GM18868 (cell line): ENCODE data around the gene KNSTRN.

Experiments
- ATAC-seq: cut with Tn5 transposase; IDR thresholded peaks from one replicate; pipeline ENCODE4 v1.9.1; 2021; ENCODE audit warnings: mild to moderate bottlenecking, moderate library complexity; ENCODE audit not compliant: unreplicated experiment

The KNSTRN gene

DNA sequence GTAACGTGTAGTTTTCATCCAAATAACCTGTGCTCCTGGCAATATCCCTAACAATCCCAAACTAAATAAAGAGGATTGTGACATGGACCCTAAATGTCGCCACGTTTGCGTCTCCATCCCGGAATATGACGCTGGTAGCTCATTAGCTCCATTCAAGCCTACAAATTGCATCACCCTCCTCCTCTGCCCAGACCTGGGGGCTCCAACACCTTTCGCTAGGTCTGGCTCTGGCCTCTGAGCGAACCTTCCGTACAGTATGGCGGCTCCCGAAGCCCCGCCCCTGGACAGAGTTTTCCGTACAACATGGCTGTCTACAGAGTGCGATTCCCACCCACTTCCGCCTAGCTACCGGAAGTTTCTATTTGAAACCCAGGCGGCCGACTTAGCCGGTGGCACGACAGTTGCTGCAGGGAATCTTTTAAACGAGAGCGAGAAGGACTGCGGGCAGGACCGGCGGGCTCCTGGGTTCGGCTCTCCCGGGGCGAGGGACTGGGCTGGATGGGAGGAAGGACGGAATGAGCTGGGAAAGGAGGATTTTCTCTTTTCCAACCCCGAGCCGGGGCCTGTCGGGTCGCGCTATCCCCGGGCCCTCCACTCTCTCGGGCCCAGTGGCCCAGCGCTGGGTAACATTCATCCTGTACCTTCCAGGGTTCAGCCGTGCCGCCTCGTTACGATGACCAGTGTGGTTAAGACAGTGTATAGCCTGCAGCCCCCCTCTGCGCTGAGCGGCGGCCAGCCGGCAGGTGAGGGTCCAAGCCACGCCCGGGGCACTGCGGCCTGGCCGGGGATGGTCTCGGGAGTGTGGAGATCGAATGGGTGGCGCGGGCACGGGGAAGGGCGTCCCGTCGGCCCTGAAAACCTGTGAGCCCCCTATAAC lies at the start of gene KNSTRN:
KNSTRN (plus strand) TSS at position 142 of the 877 bp plus-strand sequence; CDS start at position 257, 115 bp downstream.
- ATAC-seq = peak; percentile 97

DNA sequence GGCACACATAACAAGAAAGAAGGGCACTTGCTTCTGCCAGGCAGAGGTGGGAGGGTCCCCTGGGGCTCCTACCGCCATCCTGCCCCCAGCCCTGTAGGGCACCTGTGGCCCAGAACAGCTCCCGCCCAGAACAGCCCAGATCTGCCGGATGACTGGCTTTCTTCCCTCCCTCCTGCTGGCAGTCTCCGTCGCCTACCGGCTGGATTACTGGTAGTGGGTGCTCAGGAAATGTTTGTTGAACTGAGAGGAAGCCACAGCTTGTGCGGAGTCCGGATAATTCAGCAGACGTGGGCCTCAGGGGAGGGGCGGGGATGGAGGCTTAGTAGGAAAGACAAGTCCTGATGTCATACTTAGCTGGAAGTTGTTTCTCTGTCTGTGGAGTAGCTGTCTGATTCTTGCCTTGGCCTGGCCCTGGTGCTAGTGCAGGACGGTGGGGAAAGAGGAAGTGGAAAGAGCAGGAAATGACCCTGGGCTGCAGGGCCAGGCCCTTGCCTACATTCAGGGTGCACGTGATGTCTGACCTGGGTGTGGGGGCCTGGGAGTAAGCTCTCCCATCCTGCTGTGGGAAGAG lies 48.5 kb upstream of the KNSTRN start:
- peak; percentile 41 for ATAC-seq

DNA sequence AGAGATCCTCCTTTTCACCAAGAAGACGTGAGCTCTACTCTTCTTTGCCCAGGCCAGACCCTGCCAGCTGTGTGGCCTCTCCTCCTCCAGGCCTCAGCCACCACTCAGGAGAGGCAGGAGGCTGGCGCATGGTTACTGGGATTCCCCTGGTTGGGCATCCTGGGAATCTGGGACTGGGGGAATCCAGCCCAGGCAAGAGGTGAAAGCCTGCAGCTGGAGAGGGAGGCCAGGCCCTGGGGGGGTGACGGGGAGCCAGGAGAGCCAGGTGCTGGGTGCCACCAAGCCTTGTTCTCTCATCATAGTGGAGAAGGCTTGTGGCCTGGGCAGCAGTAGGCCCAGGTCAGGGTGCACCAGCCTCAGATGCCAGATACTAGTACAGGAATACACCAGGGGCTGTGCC lies 48.0 kb upstream of the KNSTRN start:
- ATAC-seq = no peak

- no peak for ATAC-seq
Observed at GRCh38 chr15:40334941-40335795, 47.4 kb upstream of the KNSTRN start.

DNA sequence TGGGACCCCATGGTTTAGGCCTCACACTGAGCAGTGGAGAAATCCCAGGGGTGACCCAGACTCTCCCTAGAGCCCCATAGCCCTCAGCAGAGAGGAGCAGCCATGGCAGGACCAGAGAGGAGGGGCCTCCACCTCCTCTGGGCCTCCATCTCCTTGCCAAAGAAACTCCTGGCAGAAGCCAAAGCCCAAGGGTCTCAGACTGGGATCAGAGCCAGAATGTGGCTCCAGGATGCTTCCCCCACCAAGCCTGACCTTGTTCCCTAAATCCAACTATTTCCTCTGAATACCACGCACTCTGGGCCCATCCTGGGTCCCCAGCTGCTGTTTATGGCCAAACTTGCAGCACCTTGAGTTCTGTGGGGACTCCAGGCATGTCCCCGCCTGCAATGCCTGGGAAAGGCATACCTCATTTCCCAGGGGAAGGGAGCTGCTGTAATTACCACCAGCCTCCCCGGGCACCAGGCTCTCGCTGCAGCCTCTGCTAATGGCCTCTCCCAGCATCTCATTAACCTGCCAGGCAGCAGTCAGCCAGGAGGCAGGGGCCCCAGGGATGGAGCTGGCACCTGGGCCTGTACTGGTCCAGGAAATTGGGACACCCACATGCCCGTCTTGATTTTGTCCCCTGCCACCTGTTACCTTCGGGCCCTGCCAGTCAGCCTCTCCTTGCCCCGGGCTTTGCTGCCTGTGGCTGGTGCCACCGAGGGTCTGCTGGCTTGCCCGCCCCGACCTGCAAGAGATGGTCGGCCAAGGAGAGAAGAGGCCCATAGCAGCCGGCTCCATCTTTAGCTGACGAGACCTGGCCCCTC lies 46.4 kb upstream of the KNSTRN start:
- ATAC-seq = no peak

GRCh38 chr15:40336744-40337122 lies 45.8 kb upstream of the KNSTRN start:
- no peak for ATAC-seq

DNA sequence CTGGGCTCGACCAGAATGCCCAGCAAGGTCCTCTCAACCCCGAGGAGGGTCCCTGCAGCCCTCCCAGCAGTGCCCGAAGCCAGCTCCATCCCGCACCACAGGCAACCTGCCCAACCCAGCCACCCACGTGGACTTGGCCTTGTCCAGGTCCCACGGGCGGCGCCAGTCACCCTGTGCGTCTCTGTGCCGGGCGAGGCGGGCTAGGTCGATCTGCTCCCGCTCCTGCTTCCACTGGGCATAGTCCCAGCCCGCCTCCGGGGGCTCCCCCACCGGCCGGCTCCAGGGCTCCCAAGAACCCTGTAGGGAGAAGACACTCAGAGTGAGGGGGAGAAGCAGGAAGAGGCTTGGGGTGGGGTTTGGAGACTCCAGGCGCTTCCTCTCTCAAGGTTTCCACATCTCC lies 44.9 kb upstream of the KNSTRN start:
- ATAC-seq = no peak

- ATAC-seq = peak; percentile 71
Observed at GRCh38 chr15:40338041-40338657, 44.4 kb upstream of the KNSTRN start.

GRCh38 chr15:40338921-40339620 lies 43.5 kb upstream of the KNSTRN start:
- ATAC-seq = no peak

DNA sequence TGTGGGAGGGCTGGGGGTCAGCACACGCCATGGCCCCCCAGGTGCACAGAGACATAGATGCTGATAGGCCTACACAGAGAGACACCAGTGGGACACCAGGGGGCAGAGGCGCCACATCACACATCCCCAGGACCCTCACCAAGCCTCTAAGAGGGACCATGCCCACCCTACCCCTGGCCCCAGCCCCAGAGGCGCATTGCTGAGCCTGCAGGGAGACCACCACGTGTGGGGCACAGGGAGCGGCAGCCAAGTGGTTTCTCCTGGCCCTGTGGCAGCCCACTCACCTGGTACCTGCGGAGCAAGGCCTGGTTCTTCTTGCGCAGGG lies 42.9 kb upstream of the KNSTRN start:
- no peak for ATAC-seq

GRCh38 chr15:40340038-40340739 lies 42.3 kb upstream of the KNSTRN start:
- ATAC-seq = no peak

DNA sequence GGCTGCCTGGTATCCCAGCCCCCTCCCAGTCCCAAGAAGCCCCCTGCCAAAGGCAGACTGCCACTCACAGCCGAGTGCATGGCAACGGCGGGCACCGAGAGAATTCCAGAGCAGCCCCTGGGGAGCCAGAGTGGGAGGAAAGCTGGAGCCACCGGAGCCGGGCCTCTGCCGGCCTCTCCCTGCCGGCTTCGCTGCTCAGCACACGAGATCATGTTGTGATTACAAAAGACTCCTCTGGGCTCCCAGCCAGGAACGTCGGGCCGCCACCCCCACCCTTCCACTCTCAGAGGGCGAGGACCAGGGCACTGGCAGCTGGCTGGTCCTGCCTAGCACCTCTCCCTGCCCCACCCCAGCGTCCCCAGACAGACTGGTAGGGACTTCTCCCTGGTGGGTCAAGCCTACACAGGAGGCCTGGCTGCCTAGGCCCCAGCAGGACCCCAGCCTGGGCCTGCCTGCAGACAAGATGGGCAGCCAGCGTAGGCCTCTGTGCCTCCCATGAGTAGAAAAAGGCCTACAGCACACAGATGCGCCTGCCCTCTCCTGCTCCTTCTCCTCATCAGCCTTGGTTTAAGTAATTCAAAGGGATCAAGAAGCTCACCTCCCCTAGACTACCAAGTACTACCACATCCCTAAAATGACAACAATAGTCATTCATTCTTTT lies 41.7 kb upstream of the KNSTRN start, which contains the start of gene CCDC9B:
CCDC9B (minus strand) TSS at position 200 of the 661 bp plus-strand sequence; CDS start at position 80, 120 bp downstream.
- ATAC-seq = no peak

DNA sequence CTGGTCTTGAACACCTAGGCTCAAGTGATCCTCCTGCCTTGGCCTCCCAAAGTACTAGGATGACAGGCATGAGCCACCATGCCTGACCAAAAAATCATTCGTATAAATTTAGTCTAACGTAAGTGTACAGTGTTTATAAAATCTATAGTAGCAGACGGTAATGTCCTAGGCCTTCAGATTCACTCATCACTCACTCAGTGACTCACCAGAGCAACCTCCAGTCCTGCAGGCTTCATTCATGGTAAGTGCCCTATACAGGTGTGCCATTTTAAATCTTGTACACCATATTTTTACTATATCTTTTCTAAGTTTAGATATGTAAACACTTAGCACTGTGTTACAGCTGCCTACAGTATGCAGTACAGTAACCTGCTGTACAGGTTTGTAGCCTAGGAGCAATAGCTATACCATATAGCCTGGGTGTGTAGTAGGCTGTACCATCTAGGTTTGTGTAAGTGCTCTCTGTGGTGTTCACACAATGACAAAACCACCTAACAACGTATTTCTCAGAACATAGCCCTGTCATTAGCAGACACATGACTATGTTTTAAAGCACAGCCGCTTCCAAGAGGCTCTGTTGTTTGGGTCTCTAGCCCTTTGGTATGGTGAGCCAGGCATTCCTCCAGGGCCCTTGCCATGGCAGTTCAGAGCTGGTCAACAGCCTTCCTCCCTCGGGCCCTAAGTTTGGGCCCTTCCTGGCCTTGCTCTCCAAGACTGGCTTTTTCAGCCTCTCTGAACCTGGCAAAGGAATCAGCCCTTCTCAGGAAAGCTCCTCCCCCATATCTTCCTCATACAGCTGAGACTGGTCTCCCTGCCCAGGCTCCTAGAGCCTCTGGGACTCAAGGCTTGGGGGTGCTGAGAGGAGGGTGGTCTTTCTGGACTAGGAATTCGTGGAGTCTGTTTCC lies 39.9 kb upstream of the KNSTRN start:
- no peak for ATAC-seq

DNA sequence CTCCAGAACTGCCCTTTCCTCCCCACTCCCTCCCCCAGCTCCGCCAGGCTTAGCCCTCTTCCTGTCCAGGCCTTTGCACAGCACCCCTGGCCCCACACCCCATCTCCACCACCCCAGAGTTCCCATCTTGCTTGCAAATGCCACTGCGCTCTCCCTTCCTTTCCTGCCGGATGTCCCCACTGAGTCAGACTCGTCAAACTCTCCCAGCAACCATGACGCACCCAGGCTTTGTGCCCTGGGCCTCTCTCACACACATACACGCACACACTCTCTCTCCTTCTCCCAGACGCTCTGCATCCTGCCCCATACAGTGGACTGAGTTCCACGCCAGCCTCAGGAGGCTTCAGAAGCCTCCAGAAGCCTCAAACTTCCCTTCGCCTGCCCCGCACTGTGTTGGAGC lies 39.0 kb upstream of the KNSTRN start:
- no peak for ATAC-seq

GRCh38 chr15:40344217-40344616 lies 38.3 kb upstream of the KNSTRN start:
- no peak for ATAC-seq

DNA sequence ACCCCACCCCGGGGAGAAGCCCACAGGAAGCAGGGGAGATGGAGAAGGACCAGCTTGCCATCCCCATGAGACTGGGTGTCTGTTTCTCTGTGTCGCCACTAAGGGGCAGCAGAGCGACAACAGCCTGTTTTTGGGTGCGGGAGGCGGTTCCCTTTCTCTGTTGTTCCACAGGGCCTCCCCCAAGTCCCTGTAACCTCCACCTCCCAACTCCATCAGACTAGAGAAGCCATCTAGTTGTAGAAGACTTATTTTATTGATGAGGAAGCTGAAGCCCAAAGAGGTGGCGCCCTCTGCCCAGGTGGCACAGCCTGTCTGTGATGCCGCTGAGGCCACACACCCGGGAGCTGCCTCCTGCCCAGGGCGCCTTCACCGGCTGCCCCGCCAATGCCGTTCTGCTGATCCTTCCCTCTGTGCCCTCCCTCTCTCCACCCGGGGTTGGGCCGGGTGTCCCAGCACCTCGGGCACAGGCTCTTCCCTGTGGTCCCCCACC lies 37.8 kb upstream of the KNSTRN start:
- no peak for ATAC-seq

DNA sequence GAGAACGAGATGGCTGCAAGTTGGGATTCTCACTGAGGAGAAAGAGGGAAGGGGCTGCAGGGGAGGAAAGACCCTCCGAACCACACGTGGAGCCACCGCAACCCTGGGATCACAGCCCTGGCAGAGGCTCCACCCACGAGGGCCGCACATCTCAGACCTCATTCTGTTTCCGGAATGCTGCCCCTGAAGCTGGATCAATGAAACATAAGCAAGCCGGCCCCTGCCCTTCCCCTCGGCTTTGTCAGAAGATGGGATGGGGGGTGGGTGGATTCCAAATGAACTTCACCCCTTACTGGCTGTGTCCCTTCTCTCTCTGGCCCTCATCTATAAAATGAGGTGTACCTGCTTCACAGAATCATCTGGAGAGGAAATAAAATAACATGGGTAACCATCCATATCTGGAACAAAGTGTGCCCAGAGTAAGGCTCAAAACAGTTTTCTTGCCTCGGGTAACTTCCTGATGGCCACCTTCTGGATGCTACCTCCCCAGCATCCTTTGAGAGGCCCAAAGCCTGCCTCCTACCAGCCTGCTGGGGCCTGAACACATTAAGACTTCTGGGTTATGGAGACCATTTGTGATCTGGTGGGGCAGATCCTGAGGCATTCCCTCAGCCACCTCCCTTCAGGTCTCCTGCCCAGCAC lies 37.2 kb upstream of the KNSTRN start:
- ATAC-seq = no peak
